Ovary (tissue), 3 donors: ENCODE results near the gene INPP5D.

Experiments used
- CTCF ChIP-seq, 3 donors: fragments of 450-650 bp in 2 of 3; fragments of 200-600 bp in 1 of 3; IDR thresholded peaks; one replicate each; pipeline versions ENCODE4 v1.5.1 to v1.8.0; 2016 to 2022; ENCODE audit warnings: antibody characterized with exemption in 3 of 3, mild to moderate bottlenecking in 1 of 3
- EP300 ChIP-seq: sonication (generic); formaldehyde crosslinking; IDR thresholded peaks from one replicate; pipeline ENCODE4 v1.6.1; 2017; ENCODE audit warnings: antibody characterized with exemption
- POLR2A ChIP-seq: fragments of 450-650 bp; IDR thresholded peaks from one replicate; pipeline ENCODE4 v1.6.1; 2017; ENCODE audit warnings: antibody characterized with exemption, mild to moderate bottlenecking, moderate library complexity
- donor health status: DM: no; HTN: no; CAD: no.

GRCh38 chr2:233107011-233107410 is 46.9 kb downstream of the INPP5D start:
- TF ChIP-seq CTCF (IDR thresholded peaks at IDR 0.05) (no peak), EP300 (no peak), POLR2A (no peak)
